H1 (cell line): ENCODE results near the gene AADACL2. TPM values are rescaled to one million over a fixed set of nuclear protein-coding genes. Genes with fewer than 3 reads are reported as not detected.

Experiments used
- NRF1 ChIP-seq: IDR thresholded peaks from 2 replicates; pipeline ENCODE4 v1.6.1; 2011; ENCODE audit warnings: mild to moderate bottlenecking, low read depth, low read length, improper control_type of control experiment
- SIN3A ChIP-seq, 2 experiments: IDR thresholded peaks in 1 of 2; conservative IDR thresholded peaks in 1 of 2; 2 replicates each; pipeline ENCODE4 v1.6.1; 2011 to 2012; ENCODE audit warnings: low read length in 2 of 2, improper control_type of control experiment in 1 of 2, low read depth in 1 of 2, mild to moderate bottlenecking in 1 of 2
- polyA plus RNA-seq, 7 experiments: library from polyadenylated mRNA; depleted of rRNA in 3 of 7; stranded (reverse) in 5 of 7; unstranded in 2 of 7; fragments of >200 nt in 5 of 7; fragments of 200-250 nt in 2 of 7; gene quantifications; 1 replicate in 5 of 7; 2 replicates in 1 of 7; 4 replicates in 1 of 7; pipeline versions ENCODE4 v1.2.1 to v1.2.3, GENCODE V29; 2011 to 2013; ENCODE audit warnings: missing spikeins in 2 of 7, mixed read lengths in 2 of 7
- total RNA-seq: library from RNA; stranded (reverse); fragmentation: NEBNext Ultra II Directional; extraction: Animal tissue kit (Norgen Biotek cat#: 25700); gene quantifications from 2 replicates; pipeline ENCODE4 v1.2.1, GENCODE V29; 2021

AADACL2 gene
- total and polyA plus RNA-seq, 2 of the 8 experiments (the other 6 are each of a cell fraction or from before 2014, with no cell fraction given) = not detected

DNA sequence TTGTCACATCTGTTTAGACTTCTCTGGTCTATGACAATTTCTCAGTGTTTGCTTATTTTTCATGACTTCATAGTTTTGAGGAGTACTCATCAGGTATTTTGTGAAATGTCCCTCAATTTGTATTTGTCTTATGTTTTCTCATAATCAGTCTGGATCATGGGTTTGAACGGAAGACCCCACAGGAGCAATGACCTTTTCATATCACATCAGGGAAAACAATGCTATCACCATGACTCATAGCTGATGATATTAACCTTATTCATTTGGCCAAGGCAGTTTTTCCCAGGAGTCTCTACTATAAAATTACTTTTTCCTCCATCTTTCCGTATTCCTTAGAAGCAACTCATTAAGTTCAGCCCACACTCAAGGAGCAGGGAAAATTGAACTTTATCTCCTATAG is 32.7 kb downstream of the AADACL2 start (continued):
- TF ChIP-seq SIN3A (conservative IDR thresholded peaks at IDR 0.05 in 1 of 2, IDR thresholded peaks at IDR 0.05 in 1 of 2; ENCODE audit: low read depth in 1 of 2, low read length in 2 of 2) = no peak
- TF ChIP-seq NRF1 = no peak
